Neural cell (in vitro differentiated cells): ENCODE data around the gene SLC9A3. TPM values are rescaled to one million over a fixed set of nuclear protein-coding genes. Genes with fewer than 3 reads are reported as not detected.

Experiments used
- H2AFZ ChIP-seq: fragments of 200-600, 300-800 bp; sonication (generic), shearing (Covaris generic); 2 replicates; pipeline ENCODE4 v1.6.0; 2014; ENCODE audit warnings: low read depth, mild to moderate bottlenecking, antibody characterized with exemption, low read length, moderate library complexity
- H3F3A ChIP-seq: fragments of 200-600 bp; shearing (Covaris generic); 2 replicates; pipeline ENCODE4 v1.6.1; 2016; ENCODE audit warnings: mild to moderate bottlenecking, moderate library complexity, mixed read lengths, antibody characterized with exemption, low read length; ENCODE audit not compliant: insufficient read depth, poor library complexity, severe bottlenecking
- H3K27ac ChIP-seq: fragments of 200-600, 300-800 bp; sonication (generic), shearing (Covaris generic); 2 replicates; pipeline ENCODE4 v1.5.1; 2014; ENCODE audit warnings: mild to moderate bottlenecking, low read length, moderate library complexity
- H3K27me3 ChIP-seq: fragments of 300-800, 200-600 bp; sonication (generic), shearing (Covaris generic); 2 replicates; pipeline ENCODE4 v1.6.0; 2014; ENCODE audit warnings: mild to moderate bottlenecking, low read depth, low read length, moderate library complexity; ENCODE audit not compliant: insufficient read depth
- H3K36me3 ChIP-seq: fragments of 300-800, 200-600 bp; sonication (generic), shearing (Covaris generic); 2 replicates; pipeline ENCODE4 v1.5.1; 2014; ENCODE audit warnings: mild to moderate bottlenecking, antibody characterized with exemption, low read length, moderate library complexity; ENCODE audit not compliant: insufficient read depth
- H3K4me2 ChIP-seq: fragments of 300-800, 200-600 bp; sonication (generic), shearing (Covaris generic); 2 replicates; pipeline ENCODE4 v1.6.0; 2014; ENCODE audit warnings: mild to moderate bottlenecking, low read length
- H3K4me3 ChIP-seq: fragments of 300-800, 200-600 bp; sonication (generic), shearing (Covaris generic); 2 replicates; pipeline ENCODE4 v1.5.1; 2014; ENCODE audit warnings: mild to moderate bottlenecking, low read length, moderate library complexity
- H3K79me2 ChIP-seq: fragments of 200-600 bp; shearing (Covaris generic); replicated peaks from 2 replicates; pipeline ENCODE4 v1.6.0; 2014; ENCODE audit warnings: mild to moderate bottlenecking, low read length, moderate library complexity; ENCODE audit not compliant: insufficient read depth
- H3K9ac ChIP-seq: fragments of 300-800, 200-600 bp; sonication (generic), shearing (Covaris generic); 2 replicates; pipeline ENCODE4 v1.6.1; 2016; ENCODE audit warnings: mild to moderate bottlenecking, low read length, mixed read lengths
- H3K9me2 ChIP-seq: fragments of 200-600 bp; shearing (Covaris generic); 2 replicates; pipeline ENCODE4 v1.6.1; 2016; ENCODE audit warnings: mild to moderate bottlenecking, low read length, mixed read lengths; ENCODE audit not compliant: insufficient read depth
- H3K9me3 ChIP-seq: fragments of 200-600, 300-800 bp; sonication (generic), shearing (Covaris generic); 2 replicates; pipeline ENCODE4 v1.6.1; 2016; ENCODE audit warnings: mild to moderate bottlenecking, mixed run types, low read length, moderate library complexity, mixed read lengths
- H4K20me1 ChIP-seq: fragments of 200-600 bp; shearing (Covaris generic); 2 replicates; pipeline ENCODE4 v1.6.1; 2016; ENCODE audit warnings: mild to moderate bottlenecking, mixed run types; ENCODE audit not compliant: insufficient read depth
- EP300 ChIP-seq: fragments of 450-650 bp; conservative IDR thresholded peaks from 2 replicates; pipeline ENCODE4 v1.6.1; 2014; ENCODE audit warnings: antibody characterized with exemption, mild to moderate bottlenecking, moderate library complexity; ENCODE audit not compliant: poor library complexity, severe bottlenecking
- EZH2 ChIP-seq: fragments of 200-600, 300-800 bp; shearing (Covaris generic), sonication (generic); IDR thresholded peaks from 2 replicates; pipeline ENCODE4 v1.6.1; 2014; ENCODE audit warnings: antibody characterized with exemption, low read length, borderline replicate concordance, mild to moderate bottlenecking; ENCODE audit not compliant: insufficient read depth, poor library complexity, severe bottlenecking
- MXI1 ChIP-seq: fragments of 450-650 bp; conservative IDR thresholded peaks from 2 replicates; pipeline ENCODE4 v1.6.1; 2014; ENCODE audit warnings: antibody characterized with exemption, mild to moderate bottlenecking; ENCODE audit not compliant: poor library complexity, severe bottlenecking
- POLR2AphosphoS5 ChIP-seq: IDR thresholded peaks from 2 replicates; pipeline ENCODE4 v1.6.1; 2012
- RAD21 ChIP-seq: fragments of 450-650 bp; conservative IDR thresholded peaks from 2 replicates; pipeline ENCODE4 v1.6.1; 2014; ENCODE audit warnings: antibody characterized with exemption, mild to moderate bottlenecking, moderate library complexity
- SMC3 ChIP-seq: fragments of 450-650 bp; conservative IDR thresholded peaks from 2 replicates; pipeline ENCODE4 v1.6.1; 2014; ENCODE audit warnings: antibody characterized with exemption, mild to moderate bottlenecking, moderate library complexity; ENCODE audit not compliant: poor library complexity
- TAF1 ChIP-seq: IDR thresholded peaks from 2 replicates; pipeline ENCODE4 v1.6.1; 2012; ENCODE audit warnings: low read depth
- polyA plus RNA-seq: library from polyadenylated mRNA; depleted of rRNA; stranded (reverse); fragments of >200 nt; gene quantifications from 2 replicates; pipeline ENCODE4 v1.2.3, GENCODE V29; 2014
- TF ChIP-seq, protein P1 (sequence below): IDR thresholded peaks from 2 replicates; pipeline ENCODE4 v1.6.1; 2012; ENCODE audit warnings: borderline replicate concordance
- TF ChIP-seq, protein P2 (sequence below): fragments of 450-650 bp; IDR thresholded peaks from 2 replicates; pipeline ENCODE4 v1.5.1; 2014; ENCODE audit warnings: antibody characterized with exemption, mild to moderate bottlenecking, moderate library complexity; ENCODE audit not compliant: poor library complexity, severe bottlenecking

Gene SLC9A3
- polyA plus RNA-seq, 1 donor from 2014 or later = 4.0 TPM

DNA sequence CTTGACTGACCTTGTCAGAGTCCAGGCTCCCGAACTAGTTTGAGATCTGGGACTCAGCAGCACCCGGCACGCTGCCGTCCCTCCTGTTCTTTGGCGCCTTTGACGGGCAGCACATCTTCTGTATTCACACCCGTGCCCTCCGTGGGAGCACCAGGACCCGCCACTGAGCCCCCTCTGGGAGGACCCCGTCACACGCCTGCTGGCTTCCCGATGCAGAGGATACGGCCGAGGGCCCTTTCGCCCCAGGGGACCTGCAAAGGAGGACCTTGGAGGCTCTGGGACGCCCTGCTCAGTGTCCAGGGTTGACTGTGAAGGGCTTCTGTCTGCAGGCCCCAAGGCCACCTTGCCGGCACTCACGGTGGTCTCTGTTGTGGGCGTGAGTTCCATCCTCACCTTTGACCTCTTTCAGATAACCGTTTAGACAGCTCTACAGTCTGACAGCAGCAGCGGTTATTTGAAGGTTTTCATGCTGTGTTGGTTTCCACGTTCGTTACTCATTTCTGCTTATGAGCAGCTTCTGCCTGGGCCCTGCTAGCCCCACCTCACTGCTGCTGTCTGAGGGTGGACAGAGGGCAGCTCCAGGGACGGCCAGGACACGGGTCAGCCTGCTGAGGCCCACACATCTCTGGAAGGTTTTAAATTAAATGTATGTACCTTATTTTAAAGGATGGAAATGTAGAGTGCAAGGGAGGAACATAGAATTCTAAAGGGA is 93.9 kb downstream of the SLC9A3 start:
- Histone ChIP-seq H3K9me3 (no peaks in the 10 kb centered on the region), H3K36me3 (no peaks in the 10 kb centered on the region), H3K79me2 (no peaks in the 10 kb centered on the region), H3K27me3 (no peaks in the 10 kb centered on the region), H3K4me3 (no peak overlapping the region), H3K9me2 (no peaks in the 10 kb centered on the region), H3K4me2 (no peak overlapping the region), H2AFZ (no peak overlapping the region), H3F3A (no peaks in the 10 kb centered on the region), H3K27ac (no peak overlapping the region), H4K20me1 (no peaks in the 10 kb centered on the region), H3K9ac (no peak overlapping the region)
- no peak for TF ChIP-seq SMC3
- TF ChIP-seq MXI1 = no peak
- TF ChIP-seq RAD21 = no peak
- TF ChIP-seq, protein P1, sequence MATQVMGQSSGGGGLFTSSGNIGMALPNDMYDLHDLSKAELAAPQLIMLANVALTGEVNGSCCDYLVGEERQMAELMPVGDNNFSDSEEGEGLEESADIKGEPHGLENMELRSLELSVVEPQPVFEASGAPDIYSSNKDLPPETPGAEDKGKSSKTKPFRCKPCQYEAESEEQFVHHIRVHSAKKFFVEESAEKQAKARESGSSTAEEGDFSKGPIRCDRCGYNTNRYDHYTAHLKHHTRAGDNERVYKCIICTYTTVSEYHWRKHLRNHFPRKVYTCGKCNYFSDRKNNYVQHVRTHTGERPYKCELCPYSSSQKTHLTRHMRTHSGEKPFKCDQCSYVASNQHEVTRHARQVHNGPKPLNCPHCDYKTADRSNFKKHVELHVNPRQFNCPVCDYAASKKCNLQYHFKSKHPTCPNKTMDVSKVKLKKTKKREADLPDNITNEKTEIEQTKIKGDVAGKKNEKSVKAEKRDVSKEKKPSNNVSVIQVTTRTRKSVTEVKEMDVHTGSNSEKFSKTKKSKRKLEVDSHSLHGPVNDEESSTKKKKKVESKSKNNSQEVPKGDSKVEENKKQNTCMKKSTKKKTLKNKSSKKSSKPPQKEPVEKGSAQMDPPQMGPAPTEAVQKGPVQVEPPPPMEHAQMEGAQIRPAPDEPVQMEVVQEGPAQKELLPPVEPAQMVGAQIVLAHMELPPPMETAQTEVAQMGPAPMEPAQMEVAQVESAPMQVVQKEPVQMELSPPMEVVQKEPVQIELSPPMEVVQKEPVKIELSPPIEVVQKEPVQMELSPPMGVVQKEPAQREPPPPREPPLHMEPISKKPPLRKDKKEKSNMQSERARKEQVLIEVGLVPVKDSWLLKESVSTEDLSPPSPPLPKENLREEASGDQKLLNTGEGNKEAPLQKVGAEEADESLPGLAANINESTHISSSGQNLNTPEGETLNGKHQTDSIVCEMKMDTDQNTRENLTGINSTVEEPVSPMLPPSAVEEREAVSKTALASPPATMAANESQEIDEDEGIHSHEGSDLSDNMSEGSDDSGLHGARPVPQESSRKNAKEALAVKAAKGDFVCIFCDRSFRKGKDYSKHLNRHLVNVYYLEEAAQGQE = no peak
- no peak for TF ChIP-seq POLR2AphosphoS5
- TF ChIP-seq, protein P2, sequence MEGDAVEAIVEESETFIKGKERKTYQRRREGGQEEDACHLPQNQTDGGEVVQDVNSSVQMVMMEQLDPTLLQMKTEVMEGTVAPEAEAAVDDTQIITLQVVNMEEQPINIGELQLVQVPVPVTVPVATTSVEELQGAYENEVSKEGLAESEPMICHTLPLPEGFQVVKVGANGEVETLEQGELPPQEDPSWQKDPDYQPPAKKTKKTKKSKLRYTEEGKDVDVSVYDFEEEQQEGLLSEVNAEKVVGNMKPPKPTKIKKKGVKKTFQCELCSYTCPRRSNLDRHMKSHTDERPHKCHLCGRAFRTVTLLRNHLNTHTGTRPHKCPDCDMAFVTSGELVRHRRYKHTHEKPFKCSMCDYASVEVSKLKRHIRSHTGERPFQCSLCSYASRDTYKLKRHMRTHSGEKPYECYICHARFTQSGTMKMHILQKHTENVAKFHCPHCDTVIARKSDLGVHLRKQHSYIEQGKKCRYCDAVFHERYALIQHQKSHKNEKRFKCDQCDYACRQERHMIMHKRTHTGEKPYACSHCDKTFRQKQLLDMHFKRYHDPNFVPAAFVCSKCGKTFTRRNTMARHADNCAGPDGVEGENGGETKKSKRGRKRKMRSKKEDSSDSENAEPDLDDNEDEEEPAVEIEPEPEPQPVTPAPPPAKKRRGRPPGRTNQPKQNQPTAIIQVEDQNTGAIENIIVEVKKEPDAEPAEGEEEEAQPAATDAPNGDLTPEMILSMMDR = no peak
- TF ChIP-seq EP300 = no peak
- TF ChIP-seq TAF1 = no peak

DNA sequence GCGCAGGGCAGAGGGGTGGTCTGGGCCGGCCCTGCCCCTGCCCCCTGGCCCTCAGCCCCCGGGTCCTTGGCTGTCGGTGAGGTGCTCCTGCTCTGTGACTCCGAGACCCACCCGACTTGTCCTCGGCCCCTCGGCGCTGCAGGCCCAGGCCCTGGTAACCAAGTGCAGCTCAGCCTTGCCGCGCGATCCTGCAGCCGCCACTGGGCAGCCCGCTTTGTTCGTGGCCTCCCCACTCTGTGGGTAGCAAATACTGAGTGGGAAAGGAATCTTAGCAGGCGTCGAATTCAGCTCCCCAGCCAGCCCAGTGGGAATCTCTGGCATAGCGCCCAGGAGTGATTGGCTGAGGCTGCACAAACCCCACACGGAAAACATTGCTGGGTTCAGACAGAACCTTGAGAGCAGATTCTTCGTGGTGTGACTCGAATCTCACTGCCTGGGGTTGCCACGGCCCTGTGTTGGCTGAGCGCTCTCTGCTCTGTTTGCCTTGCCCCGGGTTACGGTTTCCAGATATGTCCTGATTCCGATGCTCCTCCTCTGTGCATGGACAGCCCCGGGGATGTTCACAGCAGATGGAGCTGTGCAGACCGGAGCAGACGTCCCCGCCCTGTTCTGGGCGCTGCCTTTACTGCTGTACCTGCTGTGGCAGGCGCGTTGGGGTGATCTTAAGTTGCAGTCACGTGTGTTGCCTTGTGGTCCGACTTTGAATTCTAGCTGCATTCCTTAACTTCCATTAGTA is 94.6 kb downstream of the SLC9A3 start:
- Histone ChIP-seq H3K36me3 (no peaks in the 10 kb centered on the region), H3F3A (no peaks in the 10 kb centered on the region), H3K4me2 (no peak overlapping the region), H3K9ac (no peak overlapping the region), H3K79me2 (no peaks in the 10 kb centered on the region), H3K9me3 (no peaks in the 10 kb centered on the region), H4K20me1 (no peaks in the 10 kb centered on the region), H3K27me3 (no peaks in the 10 kb centered on the region), H3K27ac (no peak overlapping the region), H2AFZ (no peak overlapping the region), H3K4me3 (no peak overlapping the region), H3K9me2 (no peaks in the 10 kb centered on the region)
- TF ChIP-seq RAD21 (no peak), MXI1 (no peak), TAF1 (no peak), SMC3 (no peak), EP300 (no peak), EZH2 (no peak), POLR2AphosphoS5 (no peak)
- TF ChIP-seq, protein P1 = no peak
- TF ChIP-seq, protein P2 = no peak
